ENCODE measurements around the gene ICAM3.

The ICAM3 gene

DNA sequence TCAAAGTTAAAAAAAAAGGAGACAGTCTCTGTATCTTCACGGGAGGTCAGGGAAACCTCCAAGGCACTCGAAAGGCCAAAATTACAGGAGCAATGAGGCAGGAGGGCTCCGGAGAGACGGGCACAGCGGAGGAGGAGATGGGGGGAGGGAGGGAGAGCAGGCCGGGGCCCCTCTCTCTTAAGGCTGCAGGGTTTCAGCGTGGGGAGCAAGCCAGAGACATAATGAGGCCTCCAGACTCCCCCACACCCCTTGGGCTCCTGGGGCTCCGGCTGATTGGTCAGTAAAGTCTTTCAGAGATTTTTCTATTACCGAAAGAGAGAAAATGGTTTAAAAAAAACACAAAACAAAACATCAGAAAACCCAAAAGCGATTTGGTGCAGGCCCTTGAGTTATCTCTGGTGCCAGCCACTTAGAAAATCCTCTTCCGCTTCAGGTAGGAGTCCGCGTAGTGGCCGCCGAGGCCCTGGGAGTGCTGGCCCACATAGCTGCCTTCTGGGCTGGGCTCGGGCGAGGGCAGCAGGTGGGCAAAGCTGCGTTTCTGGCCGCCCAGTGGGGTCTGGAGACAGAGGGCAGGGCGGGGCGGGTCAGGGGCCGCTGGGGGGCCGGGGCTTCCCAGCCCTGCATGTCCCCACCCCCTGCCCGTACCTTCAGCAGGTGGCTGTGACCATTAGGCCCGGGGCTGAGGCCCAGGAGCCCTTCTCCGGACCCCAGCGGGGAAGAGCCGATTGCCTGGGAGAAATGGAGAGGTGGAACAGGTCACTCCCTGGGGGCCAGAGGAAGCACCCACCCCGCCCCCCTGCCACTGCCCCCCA is 22.2 kb downstream of the ICAM3 start:
- Histone ChIP-seq H3K79me1 (ENCODE audit: low read length) (peaks cover 6% of the 10 kb centered on the region), H3K9me3 (ENCODE audit: insufficient read depth, low read depth, low read length) (no peaks in the 10 kb centered on the region), H4K91ac (ENCODE audit: low read depth, low read length) (no peak overlapping the region), H3K36me3 (ENCODE audit: control insufficient read depth in 1 of 2, insufficient read depth in 2 of 2, low read length in 2 of 2) (peaks cover 48 to 53% of the 10 kb centered on the region in 2 experiments), H2BK12ac (ENCODE audit: low read length) (no peak overlapping the region), H3K4me1 (ENCODE audit: control insufficient read depth in 1 of 2, insufficient read depth in 2 of 2, low read length in 2 of 2) (peaks cover 0 to 3% of the 10 kb centered on the region in 2 experiments), H3K23ac (ENCODE audit: low read length) (no peak overlapping the region), H2AFZ (ENCODE audit: insufficient read depth, low read length, poor library complexity) (no peak overlapping the region), H3K27me3 (ENCODE audit: insufficient read depth, low read length) (no peaks in the 10 kb centered on the region), H4K12ac (ENCODE audit: low read depth, low read length) (no peak overlapping the region), H3K14ac (ENCODE audit: low read length) (no peak overlapping the region), H2BK120ac (ENCODE audit: insufficient read depth, low read length, poor library complexity) (no peak overlapping the region), H3K79me2 (ENCODE audit: control insufficient read depth, insufficient read depth, low read length, poor library complexity) (peaks cover 6% of the 10 kb centered on the region), H3K4me2 (ENCODE audit: low read length) (no peak overlapping the region), H3K27ac (ENCODE audit: low read depth, low read length) (no peak overlapping the region), H3K18ac (ENCODE audit: low read length) (no peak overlapping the region), H4K8ac (ENCODE audit: low read depth, low read length) (no peak overlapping the region), H2BK5ac (ENCODE audit: low read depth, low read length, poor library complexity) (no peak overlapping the region), H3K9ac (ENCODE audit: low read length) (no peak overlapping the region), H3K4me3 (ENCODE audit: low read depth, low read length) (no peak overlapping the region), H3K4ac (ENCODE audit: low read depth, low read length) (no peak overlapping the region), H2AK5ac (ENCODE audit: low read length) (no peak overlapping the region)
- no CpG with 5 or more reads among the region's 29 CpGs for WGBS (ENCODE audit: extremely low coverage, insufficient coverage, insufficient read length)
- no peak for DNase-seq

GRCh38 chr19:10316229-10317044 is 23.0 kb downstream of the ICAM3 start:
- no CpG with 5 or more reads among the region's 19 CpGs for WGBS (ENCODE audit: extremely low coverage, insufficient coverage, insufficient read length)
- DNase-seq = no peak
- Histone ChIP-seq H2AFZ (ENCODE audit: insufficient read depth, low read length, poor library complexity) (no peak overlapping the region), H3K4me3 (ENCODE audit: low read depth, low read length) (no peak overlapping the region), H3K4ac (ENCODE audit: low read depth, low read length) (no peak overlapping the region), H2AK5ac (ENCODE audit: low read length) (no peak overlapping the region), H3K36me3 (ENCODE audit: control insufficient read depth in 1 of 2, insufficient read depth in 2 of 2, low read length in 2 of 2) (peaks cover 40 to 46% of the 10 kb centered on the region in 2 experiments), H3K9ac (ENCODE audit: low read length) (no peak overlapping the region), H3K4me2 (ENCODE audit: low read length) (peak overlapping the region; percentile 28), H4K91ac (ENCODE audit: low read depth, low read length) (no peak overlapping the region), H2BK5ac (ENCODE audit: low read depth, low read length, poor library complexity) (no peak overlapping the region), H2BK12ac (ENCODE audit: low read length) (no peak overlapping the region), H3K4me1 (ENCODE audit: control insufficient read depth in 1 of 2, insufficient read depth in 2 of 2, low read length in 2 of 2) (peaks cover 0 to 3% of the 10 kb centered on the region in 2 experiments), H4K12ac (ENCODE audit: low read depth, low read length) (no peak overlapping the region), H3K23ac (ENCODE audit: low read length) (no peak overlapping the region), H3K79me2 (ENCODE audit: control insufficient read depth, insufficient read depth, low read length, poor library complexity) (peaks cover 6% of the 10 kb centered on the region), H3K9me3 (ENCODE audit: insufficient read depth, low read depth, low read length) (no peaks in the 10 kb centered on the region), H3K27ac (ENCODE audit: low read depth, low read length) (no peak overlapping the region), H3K14ac (ENCODE audit: low read length) (no peak overlapping the region), H3K18ac (ENCODE audit: low read length) (no peak overlapping the region), H3K27me3 (ENCODE audit: insufficient read depth, low read length) (no peaks in the 10 kb centered on the region), H3K79me1 (ENCODE audit: low read length) (peaks cover 6% of the 10 kb centered on the region), H2BK120ac (ENCODE audit: insufficient read depth, low read length, poor library complexity) (no peak overlapping the region), H4K8ac (ENCODE audit: low read depth, low read length) (peak overlapping the region; percentile 92)

- H2BK120ac ChIP-seq (ENCODE audit: insufficient read depth, low read length, poor library complexity) = peak within 1 kb of the TSS; percentile 74
- peak within 1 kb of the TSS; percentile 77 for H3K4me2 ChIP-seq (ENCODE audit: low read length)
- no peak within 1 kb of the TSS for H3K27ac ChIP-seq (ENCODE audit: low read depth, low read length)
- H3K18ac ChIP-seq (ENCODE audit: low read length) = peak within 1 kb of the TSS; percentile 75
- H3K14ac ChIP-seq (ENCODE audit: low read length) = peak within 1 kb of the TSS; percentile 90
- peak within 1 kb of the TSS; percentile 81 for H2AK5ac ChIP-seq (ENCODE audit: low read length)
- peak within 1 kb of the TSS; percentile 46 for H2BK5ac ChIP-seq (ENCODE audit: low read depth, low read length, poor library complexity)
- peak within 1 kb of the TSS; percentile 92 for H4K8ac ChIP-seq (ENCODE audit: low read depth, low read length)
- peak within 1 kb of the TSS; percentile 50 for H3K9ac ChIP-seq (ENCODE audit: low read length)
- H4K12ac ChIP-seq (ENCODE audit: low read depth, low read length) = peak within 1 kb of the TSS; percentile 95
- peaks cover 6% of the 10 kb centered on the region for H3K79me1 ChIP-seq (ENCODE audit: low read length)
- H3K36me3 ChIP-seq (ENCODE audit: control insufficient read depth in 1 of 2, insufficient read depth in 2 of 2, low read length in 2 of 2) = peaks cover 35 to 38% of the 10 kb centered on the region in 2 experiments
- H3K4me1 ChIP-seq (ENCODE audit: control insufficient read depth in 1 of 2, insufficient read depth in 2 of 2, low read length in 2 of 2) = peaks cover 0 to 3% of the 10 kb centered on the region in 2 experiments
- H3K4ac ChIP-seq (ENCODE audit: low read depth, low read length) = peak within 1 kb of the TSS; percentile 64
- H3K9me3 ChIP-seq (ENCODE audit: insufficient read depth, low read depth, low read length) = no peaks in the 10 kb centered on the region
- peak; percentile 85 to 93 for DNase-seq
- peak within 1 kb of the TSS; percentile 45 for H2BK12ac ChIP-seq (ENCODE audit: low read length)
- H4K91ac ChIP-seq (ENCODE audit: low read depth, low read length) = peak within 1 kb of the TSS; percentile 55
- H3K23ac ChIP-seq (ENCODE audit: low read length) = no peak within 1 kb of the TSS
- no CpG with 5 or more reads among the region's 55 CpGs for WGBS (ENCODE audit: extremely low coverage, insufficient coverage, insufficient read length)
- H3K27me3 ChIP-seq (ENCODE audit: insufficient read depth, low read length) = no peaks in the 10 kb centered on the region
- peak within 1 kb of the TSS; percentile 78 for H3K4me3 ChIP-seq (ENCODE audit: low read depth, low read length)
- H2AFZ ChIP-seq (ENCODE audit: insufficient read depth, low read length, poor library complexity) = peak within 1 kb of the TSS; percentile 97
- H3K79me2 ChIP-seq (ENCODE audit: control insufficient read depth, insufficient read depth, low read length, poor library complexity) = peaks cover 6% of the 10 kb centered on the region
Measured at GRCh38 chr19:10315335-10316214, 23.8 kb downstream of the ICAM3 start, which contains the start of gene FDX2. TSS of gene FDX2 (minus strand) at chr19:10316015. CDS start at chr19:10315996, 19 bp downstream.

DNA sequence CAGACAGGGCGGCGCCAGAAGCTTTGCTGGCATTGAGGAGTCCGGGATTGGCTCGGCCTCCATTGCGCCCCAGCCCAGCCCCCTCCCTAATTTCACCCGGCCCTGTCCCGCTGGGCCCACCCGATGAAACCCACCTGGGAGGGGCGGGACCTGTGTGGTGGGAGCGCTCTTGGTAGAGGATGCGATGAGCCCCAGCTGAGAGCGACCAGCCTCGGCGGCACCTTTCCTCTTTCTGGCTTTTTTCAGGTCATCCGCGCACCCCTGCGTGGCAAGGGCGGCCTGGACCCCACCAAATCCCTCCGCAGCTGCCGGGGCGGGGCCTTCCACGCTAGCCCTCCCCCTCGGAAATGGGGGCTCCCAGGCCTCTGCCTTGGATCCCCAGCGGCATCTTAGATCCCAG is 30.0 kb downstream of the ICAM3 start, which contains the start of gene ZGLP1:
Gene ZGLP1 (minus strand): TSS at position 393 of the 400 bp plus-strand sequence.
- H3K9me3 ChIP-seq (ENCODE audit: insufficient read depth, low read depth, low read length) = peaks cover 4% of the 10 kb centered on the region
- H3K27ac ChIP-seq (ENCODE audit: low read depth, low read length) = no peak within 1 kb of the TSS
- no peaks in the 10 kb centered on the region for H3K79me1 ChIP-seq (ENCODE audit: low read length)
- no peak within 1 kb of the TSS for H3K4me3 ChIP-seq (ENCODE audit: low read depth, low read length)
- no peak within 1 kb of the TSS for H3K4me2 ChIP-seq (ENCODE audit: low read length)
- H3K27me3 ChIP-seq (ENCODE audit: insufficient read depth, low read length) = no peaks in the 10 kb centered on the region
- no peak within 1 kb of the TSS for H3K23ac ChIP-seq (ENCODE audit: low read length)
- H3K14ac ChIP-seq (ENCODE audit: low read length) = no peak within 1 kb of the TSS
- H2BK12ac ChIP-seq (ENCODE audit: low read length) = no peak within 1 kb of the TSS
- H2AK5ac ChIP-seq (ENCODE audit: low read length) = no peak within 1 kb of the TSS
- peaks cover 15 to 18% of the 10 kb centered on the region in 2 experiments for H3K36me3 ChIP-seq (ENCODE audit: control insufficient read depth in 1 of 2, insufficient read depth in 2 of 2, low read length in 2 of 2)
- H4K12ac ChIP-seq (ENCODE audit: low read depth, low read length) = peak within 1 kb of the TSS; percentile 12
- H4K91ac ChIP-seq (ENCODE audit: low read depth, low read length) = no peak within 1 kb of the TSS
- H4K8ac ChIP-seq (ENCODE audit: low read depth, low read length) = no peak within 1 kb of the TSS
- no peak within 1 kb of the TSS for H2BK5ac ChIP-seq (ENCODE audit: low read depth, low read length, poor library complexity)
- no peaks in the 10 kb centered on the region for H3K4me1 ChIP-seq (ENCODE audit: control insufficient read depth in 1 of 2, insufficient read depth in 2 of 2, low read length in 2 of 2)
- no peak within 1 kb of the TSS for H3K18ac ChIP-seq (ENCODE audit: low read length)
- no peaks in the 10 kb centered on the region for H3K79me2 ChIP-seq (ENCODE audit: control insufficient read depth, insufficient read depth, low read length, poor library complexity)
- H3K4ac ChIP-seq (ENCODE audit: low read depth, low read length) = no peak within 1 kb of the TSS
- no peak within 1 kb of the TSS for H2BK120ac ChIP-seq (ENCODE audit: insufficient read depth, low read length, poor library complexity)
- no CpG with 5 or more reads among the region's 24 CpGs for WGBS (ENCODE audit: extremely low coverage, insufficient coverage, insufficient read length)
- no peak within 1 kb of the TSS for H2AFZ ChIP-seq (ENCODE audit: insufficient read depth, low read length, poor library complexity)
- no peak for DNase-seq
- H3K9ac ChIP-seq (ENCODE audit: low read length) = no peak within 1 kb of the TSS

Measured in trophoblast cell (in vitro differentiated cells and primary cell).